K562 (cell line): ENCODE measurements around the gene DDX51. TPM values are rescaled to one million over a fixed set of nuclear protein-coding genes. Genes with fewer than 3 reads are reported as not detected.

Experiments
- ATAC-seq: fragments of 200-7000 bp; cut with Tn5 transposase; 3 replicates; pipeline ENCODE4 v1.9.1; 2020; ENCODE audit warnings: moderate library complexity
- BruUV-seq: library from RNA; stranded (reverse); fragments of 400-500 nt; replicated peaks from 2 replicates; lab custom pipeline; 2021; lab: Mats Ljungman, UMichigan
- CTCF ChIA-PET: fragments of 300-600 bp; formaldehyde crosslinking; extraction: SDS; loops from one replicate; lab custom pipeline; 2021; ENCODE audit warnings: low intra/inter-chr PET ratio; lab: Yijun Ruan, JAX
- POLR2A ChIA-PET: fragments of 300-600, 350-650 bp; sonication (Branson Sonifier 250); formaldehyde crosslinking; extraction: SDS; loops from one replicate; lab custom pipeline; 2021; ENCODE audit warnings: antibody characterized with exemption, inconsistent platforms; lab: Yijun Ruan, JAX
- DNase-seq, 4 experiments: peaks; one replicate each; pipeline versions ENCODE4 v3.0.0 to v3.0.0-alpha.2; 2011 to 2018; ENCODE audit warnings: low spot score in 3 of 4, mixed read lengths in 3 of 4; ENCODE audit errors: extremely low read depth in 1 of 4
- FAIRE-seq: peaks from 2 replicates; lab custom pipeline; 2011; peaks lifted over from hg19 to GRCh38; lab: Jason Lieb, UNC
- H2AFZ ChIP-seq: 2 replicates; pipeline ENCODE4 v1.6.0; 2011; ENCODE audit warnings: low read depth, low read length, control low read depth, inconsistent platforms
- H3K27ac ChIP-seq: fragments of 200-600 bp; 3 replicates; pipeline ENCODE4 v1.8.0; 2011; ENCODE audit warnings: low read depth, mild to moderate bottlenecking, control low read depth, inconsistent platforms, low read length, moderate library complexity, mixed read lengths; ENCODE audit errors: extremely low read depth
- H3K27me3 ChIP-seq, 2 experiments: fragments of 300-600 bp in 1 of 2; 2 replicates in 1 of 2; 3 replicates in 1 of 2; pipeline versions ENCODE4 v1.6.0 to v1.8.0; 2011; ENCODE audit warnings: inconsistent platforms in 2 of 2, low read length in 2 of 2, mild to moderate bottlenecking in 1 of 2, mixed read lengths in 1 of 2, moderate library complexity in 1 of 2; ENCODE audit not compliant: control insufficient read depth in 2 of 2, insufficient read depth in 2 of 2
- H3K36me3 ChIP-seq: fragments of 300-600 bp; 3 replicates; pipeline ENCODE4 v1.8.0; 2011; ENCODE audit warnings: mild to moderate bottlenecking, low read length, inconsistent platforms; ENCODE audit not compliant: control insufficient read depth, insufficient read depth
- H3K4me1 ChIP-seq, 2 experiments: fragments of 200-600 bp in 1 of 2; replicated peaks in 1 of 2; 2 replicates in 1 of 2; 3 replicates in 1 of 2; pipeline versions ENCODE4 v1.5.1 to v1.8.0; 2011; ENCODE audit warnings: inconsistent platforms in 2 of 2, low read length in 2 of 2, mild to moderate bottlenecking in 1 of 2, mixed read lengths in 1 of 2, moderate library complexity in 1 of 2; ENCODE audit not compliant: control insufficient read depth in 2 of 2, insufficient read depth in 2 of 2
- H3K4me2 ChIP-seq: 2 replicates; pipeline ENCODE4 v1.6.1; 2011; ENCODE audit warnings: low read length, control low read depth, inconsistent platforms, mixed read lengths; ENCODE audit not compliant: insufficient read depth
- H3K4me3 ChIP-seq: fragments of 200-600 bp; sonication (generic), shearing (Covaris generic); 2 replicates; pipeline ENCODE4 v1.5.1; 2016; ENCODE audit warnings: control low read depth, inconsistent platforms
- H3K79me2 ChIP-seq: fragments of 200-600 bp; 3 replicates; pipeline ENCODE4 v1.8.0; 2011; ENCODE audit warnings: low read length, inconsistent platforms; ENCODE audit not compliant: control insufficient read depth, insufficient read depth
- H3K9ac ChIP-seq, 2 experiments: 2 replicates each; pipeline versions ENCODE4 v1.6.0 to v1.6.1; 2011; ENCODE audit warnings: low read depth in 2 of 2, low read length in 2 of 2, control low read depth in 1 of 2, inconsistent platforms in 1 of 2, mild to moderate bottlenecking in 1 of 2, mixed read lengths in 1 of 2; ENCODE audit not compliant: insufficient read depth in 1 of 2
- H3K9me1 ChIP-seq: one replicate; pipeline ENCODE4 v1.6.0; 2011; ENCODE audit warnings: inconsistent platforms, mild to moderate bottlenecking, low read length, moderate library complexity; ENCODE audit not compliant: control insufficient read depth, insufficient read depth
- H3K9me3 ChIP-seq: replicated peaks from 2 replicates; pipeline ENCODE4 v1.5.1; 2011; ENCODE audit warnings: low read depth, low read length, inconsistent platforms; ENCODE audit not compliant: control insufficient read depth, insufficient read depth
- H4K20me1 ChIP-seq: replicated peaks from 2 replicates; pipeline ENCODE4 v1.6.1; 2011; ENCODE audit warnings: low read length, inconsistent platforms, mixed read lengths; ENCODE audit not compliant: control insufficient read depth, insufficient read depth
- EP400 ChIP-seq: fragments of 450-650 bp; IDR thresholded peaks from 2 replicates; pipeline ENCODE4 v1.6.1; 2017; ENCODE audit warnings: antibody characterized with exemption, mild to moderate bottlenecking, moderate library complexity
- ESRRA ChIP-seq: fragments of 450-650 bp; IDR thresholded peaks from 2 replicates; pipeline ENCODE4 v1.6.1; 2014; ENCODE audit warnings: low read depth, mild to moderate bottlenecking, moderate library complexity, borderline replicate concordance
- MYBL2 ChIP-seq, 2 experiments: fragments of 450-650 bp in 1 of 2; sonication (generic) in 1 of 2; formaldehyde crosslinking in 1 of 2; IDR thresholded peaks; 2 replicates each; pipeline versions ENCODE4 v1.6.1 to v1.8.1; 2017 to 2022; ENCODE audit warnings: borderline replicate concordance in 1 of 2, inconsistent platforms in 1 of 2, low read depth in 1 of 2, mild to moderate bottlenecking in 1 of 2, missing genetic modification reagents in 1 of 2, moderate library complexity in 1 of 2
- ZHX1 ChIP-seq: fragments of 150-350 bp; conservative IDR thresholded peaks from 2 replicates; pipeline ENCODE4 v1.6.1; 2014; ENCODE audit warnings: low read length
- ZNF764 ChIP-seq: fragments of 250-450 bp; sonication (Bioruptor Pico); IDR thresholded peaks from 2 replicates; pipeline ENCODE4 v1.4.0; 2020; ENCODE audit warnings: low read depth, mild to moderate bottlenecking, moderate library complexity
- WGBS: fragments of 100-300 bp; shearing (Covaris generic); methylation state at CpG from one replicate; pipeline ENCODE4 v1.1.6; 2016; ENCODE audit warnings: low coverage, mixed read lengths; ENCODE audit not compliant: insufficient coverage; ENCODE audit errors: missing lambda C conversion rate; 5-methylcytosine and 5-hydroxymethylcytosine counted together
- in situ Hi-C: fragments of 300-500 bp; cut with MboI; formaldehyde crosslinking; loops from 4 replicates; pipeline ENCODE4 v1.15.0; 2018; ENCODE audit warnings: inconsistent platforms, mixed read lengths
- intact Hi-C: fragments of 100-400 bp; cut with micrococcal nuclease; formaldehyde crosslinking; loops from 2 replicates; pipeline ENCODE4 v1.14.2; 2022
- polyA plus RNA-seq, 8 experiments: library from polyadenylated mRNA; depleted of rRNA in 4 of 8; stranded (reverse) in 5 of 8; unstranded in 3 of 8; fragments of >200 nt; fragmentation: Nextera tagmentation in 2 of 8; fragmentation: Illumina TruSeq in 1 of 8; extraction: Ambion mirVana in 2 of 8; extraction: Trizol in 1 of 8; gene quantifications; 2 replicates each; pipeline versions ENCODE4 v1.2.1 to v1.2.3, GENCODE V29; 2011 to 2014; ENCODE audit warnings: inconsistent platforms in 1 of 8, missing spikeins in 1 of 8
- total RNA-seq, 7 experiments: library from RNA; depleted of rRNA in 6 of 7; stranded (reverse); fragments of >200 nt in 6 of 7; fragmentation: Illumina TruSeq in 2 of 7; extraction: Trizol in 2 of 7; gene quantifications; 2 replicates each; pipeline versions ENCODE4 v1.2.1 to v1.2.3, GENCODE V29; 2011 to 2021; ENCODE audit warnings: low replicate concordance in 1 of 7
- TF ChIP-seq, protein P1 (sequence below): fragments of 450-650 bp; IDR thresholded peaks from 2 replicates; pipeline ENCODE4 v1.6.1; 2016; ENCODE audit warnings: antibody characterized with exemption

DDX51 gene
- total and polyA plus RNA-seq, 9 of the 15 experiments (the other 6 are each of a cell fraction or from before 2014, with no cell fraction given), result 1.1 to 35.9 (median 12.4) TPM

DNA sequence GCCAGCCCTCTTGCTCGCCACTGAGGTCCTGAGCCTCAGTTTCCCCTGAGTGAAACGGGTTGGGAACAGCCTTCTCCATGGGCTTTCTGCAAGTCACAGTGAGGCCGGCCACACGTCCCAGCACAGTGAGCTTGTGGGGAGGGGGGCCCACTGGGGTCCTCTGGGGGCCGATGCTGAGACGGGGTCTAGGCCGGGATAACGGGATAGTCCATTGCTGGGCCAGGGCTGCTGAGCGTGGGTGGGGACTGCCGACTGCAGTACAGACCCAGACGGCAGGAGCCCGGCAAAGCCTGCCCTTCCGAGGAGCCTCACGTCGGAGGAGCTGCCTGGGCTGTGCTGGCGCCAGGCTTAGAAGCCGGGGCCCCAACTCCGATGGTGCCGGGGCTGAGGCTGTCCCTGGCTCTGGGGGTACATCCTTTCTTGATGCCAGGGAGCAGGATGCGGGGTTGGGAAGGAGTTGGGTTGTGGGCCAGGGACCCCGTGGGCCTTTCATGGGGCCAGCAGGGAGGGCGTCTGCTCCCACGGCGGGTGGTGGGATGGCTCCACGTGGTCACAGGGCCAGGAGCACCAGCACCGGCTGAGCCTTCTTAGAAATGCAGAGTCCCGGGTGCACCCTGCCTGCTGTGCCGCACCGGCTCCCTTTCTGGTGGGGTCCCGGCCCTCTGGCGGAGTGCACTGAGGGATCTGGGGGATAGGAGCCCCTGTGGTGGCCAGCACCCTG, 24.4 kb upstream of the DDX51 start:
- Histone ChIP-seq H3K27me3 (peaks cover 28 to 40% of the 10 kb centered on the region in 2 experiments; a peak in 4 of 5 replicates), H3K9me1 (no peaks in the 10 kb centered on the region), H3K79me2 (no peaks in the 10 kb centered on the region), H3K36me3 (no peaks in the 10 kb centered on the region), H4K20me1 (peaks cover 10% of the 10 kb centered on the region; the same call in 1 of the 2 replicates), H3K4me1 (peaks cover 0 to 47% of the 10 kb centered on the region in 2 experiments; a peak in 4 of 5 replicates), H2AFZ (no peak overlapping the region), H3K9ac (peak overlapping the region in 1 of 2 experiments; percentile 9; a peak in 2 of 4 replicates), H3K9me3 (no peaks in the 10 kb centered on the region), H3K27ac (no peak overlapping the region), H3K4me2 (no peak overlapping the region), H3K4me3 (no peak overlapping the region)
- BruUV-seq, result no TSS peak
- ChIA-PET POLR2A (interaction anchor here (1.4 kb wide), 1 partner anchor 10 kb away, joined by 3 read pairs; no protein-coding TSS in a partner anchor), CTCF (no interaction called here)
- 38% methylated on average over 22 of the region's 31 CpGs for WGBS
- intact Hi-C loops, result no loop called here
- in situ Hi-C loops, result no loop called here
- ATAC-seq (no peak), DNase-seq (no peak), FAIRE-seq (no peak)
- TF ChIP-seq, protein P1, sequence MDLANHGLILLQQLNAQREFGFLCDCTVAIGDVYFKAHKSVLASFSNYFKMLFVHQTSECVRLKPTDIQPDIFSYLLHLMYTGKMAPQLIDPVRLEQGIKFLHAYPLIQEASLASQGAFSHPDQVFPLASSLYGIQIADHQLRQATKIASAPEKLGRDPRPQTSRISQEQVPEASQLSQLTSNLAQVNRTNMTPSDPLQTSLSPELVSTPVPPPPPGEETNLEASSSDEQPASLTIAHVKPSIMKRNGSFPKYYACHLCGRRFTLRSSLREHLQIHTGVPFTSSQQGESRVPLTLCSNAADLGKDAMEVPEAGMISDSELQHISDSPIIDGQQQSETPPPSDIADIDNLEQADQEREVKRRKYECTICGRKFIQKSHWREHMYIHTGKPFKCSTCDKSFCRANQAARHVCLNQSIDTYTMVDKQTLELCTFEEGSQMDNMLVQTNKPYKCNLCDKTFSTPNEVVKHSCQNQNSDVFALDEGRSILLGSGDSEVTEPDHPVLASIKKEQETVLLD, result no peak
- TF ChIP-seq ZNF764 (CRISPR knock-in tag), result no peak
- TF ChIP-seq EP400, result no peak
- no peak for TF ChIP-seq ESRRA
- no peak for TF ChIP-seq MYBL2 (IDR thresholded peaks at IDR 0.05; ENCODE audit: low read depth)
- no peak for TF ChIP-seq MYBL2 (CRISPR knock-in tag; IDR thresholded peaks at IDR 0.05; ENCODE audit: borderline replicate concordance)
- no peak for TF ChIP-seq ZHX1
